GOT3 (cell line): ENCODE measurements around the gene RHOBTB1.
A peak's percentile ranks its signal among the peaks of the same experiment; 100 is the strongest.

Experiments used
- DNase-seq: peaks from one replicate; lab custom pipeline; 2025; ENCODE audit warnings: mixed read lengths; lab: John Stamatoyannopoulos, UW

RHOBTB1 gene

GRCh38 chr10:60965696-60966095, 21.7 kb upstream of the RHOBTB1 start:
- DNase-seq = no peak

- DNase-seq = peak; percentile 9
These were observed 20.6 kb upstream of the RHOBTB1 start for GRCh38 chr10:60964257-60965235.

- no peak for DNase-seq
These were observed 19.7 kb upstream of the RHOBTB1 start for GRCh38 chr10:60963441-60964256.

DNA sequence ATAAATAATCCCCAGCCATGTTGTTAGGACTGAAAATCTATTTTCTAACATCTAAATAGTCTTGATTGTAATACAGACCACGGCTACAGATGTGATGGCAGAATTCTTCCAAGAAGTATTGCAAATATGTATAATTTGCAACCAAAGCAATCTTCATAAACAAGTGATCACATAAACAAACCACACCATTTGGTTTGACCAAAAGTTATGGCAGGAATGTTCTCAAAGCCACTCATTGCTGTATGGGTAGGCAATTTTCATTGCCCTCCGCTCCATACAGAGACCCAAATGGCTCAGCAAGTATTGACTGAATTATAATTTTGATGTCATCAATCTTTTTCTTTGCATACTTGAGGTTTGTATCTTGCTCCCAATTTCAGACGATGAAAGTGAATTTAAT, 19.0 kb upstream of the RHOBTB1 start:
- no peak for DNase-seq

DNA sequence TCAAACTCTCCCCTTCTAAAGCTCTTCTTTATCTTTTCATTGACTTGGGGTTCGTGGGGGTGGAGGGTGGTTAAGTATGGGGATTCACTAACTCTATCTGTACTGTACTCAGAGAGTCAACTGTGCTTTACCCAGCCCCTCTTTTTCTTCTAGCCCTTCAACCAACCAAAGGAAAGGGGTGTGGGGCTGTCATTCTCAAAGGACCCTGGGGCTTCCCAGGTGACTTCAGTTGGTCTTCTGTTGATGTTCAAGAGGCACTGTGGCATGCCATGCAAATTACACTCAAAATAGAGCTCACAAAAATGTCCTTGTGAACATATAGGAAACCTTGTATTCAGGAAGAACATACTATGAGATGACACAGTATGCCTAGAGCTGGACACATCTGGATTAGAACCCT, 16.9 kb upstream of the RHOBTB1 start:
- no peak for DNase-seq

DNA sequence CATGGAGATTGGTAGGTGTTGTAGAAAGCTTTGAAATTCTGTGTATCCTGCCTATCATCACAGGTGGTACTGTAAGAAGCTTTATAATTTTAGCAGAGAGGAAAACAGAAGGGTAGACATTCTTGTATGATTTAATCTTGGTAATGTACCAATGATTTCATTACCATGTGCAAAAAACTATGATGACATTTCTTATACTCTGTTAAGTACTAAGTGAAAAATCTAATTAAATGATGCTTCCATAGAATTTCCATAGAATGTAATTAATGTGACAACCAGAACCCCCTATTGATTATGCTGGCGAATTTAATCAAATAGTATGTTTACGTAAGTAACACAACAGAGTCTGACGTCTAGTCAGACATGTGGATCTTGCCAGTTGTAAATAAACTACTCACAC, 16.0 kb upstream of the RHOBTB1 start:
- DNase-seq = no peak

GRCh38 chr10:60958892-60959601, 15.1 kb upstream of the RHOBTB1 start:
- no peak for DNase-seq

GRCh38 chr10:60957667-60958221, 13.8 kb upstream of the RHOBTB1 start:
- no peak for DNase-seq

DNA sequence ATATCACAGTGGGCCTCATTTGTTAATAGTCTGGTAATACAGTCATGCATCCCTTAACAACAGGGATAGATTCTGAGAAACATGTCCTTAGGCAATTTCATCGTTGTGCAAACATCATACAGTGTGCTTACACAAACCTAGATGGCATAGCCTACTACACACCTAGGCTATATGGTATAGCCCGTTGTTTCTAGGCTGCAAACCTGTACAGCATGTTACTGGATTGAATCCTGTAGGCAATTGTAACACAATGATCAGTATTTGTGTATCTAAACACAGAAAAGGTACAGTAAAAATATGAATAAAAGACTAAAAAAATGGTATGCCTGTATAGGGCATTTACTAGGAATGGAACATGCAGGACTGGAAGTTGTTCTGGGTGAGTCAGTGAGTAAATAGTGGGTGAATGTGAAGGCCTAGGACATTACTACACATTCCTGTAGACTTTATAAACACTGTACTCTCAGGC, 12.0 kb upstream of the RHOBTB1 start:
- DNase-seq = no peak

DNA sequence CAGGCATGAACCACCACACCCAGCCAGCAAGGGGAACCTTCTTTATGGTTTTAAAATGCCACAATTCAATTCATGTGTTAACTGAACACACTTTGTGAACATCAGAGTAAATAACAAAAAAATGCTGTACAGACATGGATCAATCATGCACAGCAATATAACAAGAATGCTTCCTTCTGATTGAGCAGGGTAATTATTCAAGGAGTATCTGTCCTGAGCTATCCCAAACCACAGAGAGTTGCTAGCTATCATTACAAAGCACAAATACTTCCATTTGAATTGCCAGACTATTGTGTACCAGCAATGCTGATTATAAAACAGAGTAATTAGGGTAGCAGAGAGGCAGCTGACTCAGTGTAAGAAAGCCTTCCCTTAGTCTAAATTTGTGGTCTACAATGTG, 11.3 kb upstream of the RHOBTB1 start:
- no peak for DNase-seq

DNA sequence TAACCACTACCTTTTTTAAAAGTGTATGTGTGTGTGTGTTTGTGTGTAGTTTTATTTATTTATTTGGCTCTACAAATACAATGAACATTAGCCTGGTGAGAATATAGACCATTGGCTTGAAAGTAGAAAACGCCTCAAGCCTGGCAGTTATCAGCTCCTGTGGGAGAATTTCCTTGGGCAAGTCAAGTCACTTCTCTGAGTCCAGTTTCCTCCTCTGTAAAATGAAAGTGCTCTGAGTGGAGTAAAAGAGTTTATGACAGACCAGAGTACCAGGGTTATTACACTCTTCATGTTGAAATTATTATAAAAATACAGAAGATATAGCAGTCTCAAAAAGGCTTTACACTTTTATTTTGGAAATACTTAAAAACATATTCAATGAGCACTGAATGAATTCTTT, 10.1 kb upstream of the RHOBTB1 start:
- DNase-seq = no peak

- DNase-seq = no peak
These were observed 9.4 kb upstream of the RHOBTB1 start for GRCh38 chr10:60953420-60953819.

- no peak for DNase-seq
These were observed 8.8 kb upstream of the RHOBTB1 start for GRCh38 chr10:60952846-60953220.

GRCh38 chr10:60952067-60952845, 8.3 kb upstream of the RHOBTB1 start:
- DNase-seq = no peak

- DNase-seq = no peak
These were observed 7.3 kb upstream of the RHOBTB1 start for GRCh38 chr10:60951272-60951724.

DNA sequence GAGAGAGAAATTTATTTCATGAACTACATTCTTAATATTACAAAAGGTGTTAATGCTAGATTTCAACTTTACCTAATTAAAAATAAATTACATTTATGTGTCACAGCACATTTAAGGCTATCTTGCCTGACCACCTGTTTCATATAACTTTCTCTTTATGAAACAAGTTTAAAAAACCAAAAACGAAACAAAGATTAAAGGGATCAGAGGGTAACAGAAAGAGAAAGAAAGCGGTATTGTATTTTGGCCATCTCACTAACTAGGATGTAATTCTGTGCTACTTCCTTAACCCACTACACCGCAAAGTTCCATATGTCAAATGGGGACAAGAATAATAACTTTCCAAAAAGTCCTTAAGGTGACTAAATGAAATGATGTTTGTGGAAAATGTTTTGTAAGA, 6.3 kb upstream of the RHOBTB1 start:
- DNase-seq = no peak

DNA sequence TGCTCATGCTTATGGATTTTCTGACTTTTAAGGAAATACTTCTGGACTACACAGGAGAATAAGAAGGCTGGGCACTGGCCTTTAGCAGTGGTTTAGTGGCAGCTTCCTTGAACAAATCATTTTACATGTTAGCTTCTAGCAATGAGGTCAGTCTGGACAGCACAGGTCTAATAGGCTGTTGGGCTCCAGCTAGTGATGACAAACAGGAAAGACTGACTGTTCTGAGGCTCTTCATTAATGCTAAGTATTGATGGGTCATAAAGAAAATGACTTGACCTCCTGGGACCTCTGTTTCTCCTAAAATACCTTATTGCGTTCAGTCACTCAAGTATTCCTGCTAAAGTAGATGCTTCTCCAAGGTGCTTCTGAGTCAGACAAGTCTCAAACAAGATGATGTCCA, 4.9 kb upstream of the RHOBTB1 start:
- no peak for DNase-seq

GRCh38 chr10:60944910-60945297, 919 bp upstream of the RHOBTB1 start:
- no peak for DNase-seq

GRCh38 chr10:60943316-60944057, 498 bp downstream of the RHOBTB1 start:
- DNase-seq = no peak

DNA sequence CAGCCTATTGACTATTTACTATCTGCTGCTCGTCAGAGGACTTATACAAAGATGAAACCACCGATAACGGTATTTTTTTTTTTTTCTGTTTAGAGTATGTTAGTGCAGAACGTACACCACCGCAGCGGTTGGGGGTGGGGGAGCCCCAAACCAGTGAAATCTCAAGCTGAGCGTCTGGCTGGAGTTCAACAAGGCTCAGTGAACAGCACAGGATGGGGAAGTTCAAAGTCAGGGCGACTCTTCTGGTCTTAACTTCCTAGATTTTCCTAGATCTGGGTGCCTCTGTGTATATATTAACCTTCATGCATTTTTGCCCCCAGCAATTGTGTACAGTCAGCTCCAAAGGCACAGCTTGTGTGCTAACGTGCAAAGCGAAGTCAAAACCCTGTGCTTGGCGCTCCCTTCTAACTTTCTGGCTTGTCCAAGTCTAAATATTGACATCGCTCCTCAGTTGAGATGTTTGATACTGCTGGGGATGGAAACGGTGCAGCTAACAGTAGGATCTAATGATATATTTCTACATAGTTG, 1.1 kb downstream of the RHOBTB1 start:
- no peak for DNase-seq
